Liver (tissue), 3 donors: ENCODE measurements around the gene MYL7.

ENCODE experiments used
- CTCF ChIP-seq: fragments of 150-350 bp; IDR thresholded peaks from 2 replicates; pipeline ENCODE4 v1.5.1; 2017; ENCODE audit warnings: improper control_type of control experiment, low read depth, low read length; ENCODE audit not compliant: missing input control
- JUND ChIP-seq, 2 donors: IDR thresholded peaks; 2 replicates each; pipeline ENCODE4 v1.6.1; 2016; ENCODE audit warnings: antibody characterized with exemption in 2 of 2
- RAD21 ChIP-seq, 2 donors: IDR thresholded peaks; 2 replicates each; pipeline ENCODE4 v1.6.1; 2016; ENCODE audit warnings: antibody characterized with exemption in 2 of 2, mild to moderate bottlenecking in 2 of 2
- REST ChIP-seq: IDR thresholded peaks from 2 replicates; pipeline ENCODE4 v1.6.1; 2016; ENCODE audit warnings: antibody characterized with exemption, mild to moderate bottlenecking
- RXRA ChIP-seq, 2 donors: IDR thresholded peaks; 2 replicates each; pipeline ENCODE4 v1.6.1; 2017 to 2018; ENCODE audit warnings: antibody characterized with exemption in 2 of 2, mild to moderate bottlenecking in 1 of 2
- donor health status: healthy.
- donor health status: healthy.

GRCh38 chr7:44133295-44133694 lies 7.8 kb downstream of the MYL7 start:
- no peak for TF ChIP-seq CTCF
- no peak for TF ChIP-seq REST
- TF ChIP-seq RAD21 (IDR thresholded peaks at IDR 0.05): no peak
- TF ChIP-seq JUND (IDR thresholded peaks at IDR 0.05): no peak
- no peak for TF ChIP-seq RXRA (IDR thresholded peaks at IDR 0.05)
